ENCODE data around the gene RTN4. TPM values are rescaled to one million over a fixed set of nuclear protein-coding genes. Genes with fewer than 3 reads are reported as not detected.
A peak's percentile ranks its signal among the peaks of the same experiment; 100 is the strongest.

Gene RTN4
- total and polyA plus RNA-seq, 4 donors, result 168 to 311 (median 230) TPM

DNA sequence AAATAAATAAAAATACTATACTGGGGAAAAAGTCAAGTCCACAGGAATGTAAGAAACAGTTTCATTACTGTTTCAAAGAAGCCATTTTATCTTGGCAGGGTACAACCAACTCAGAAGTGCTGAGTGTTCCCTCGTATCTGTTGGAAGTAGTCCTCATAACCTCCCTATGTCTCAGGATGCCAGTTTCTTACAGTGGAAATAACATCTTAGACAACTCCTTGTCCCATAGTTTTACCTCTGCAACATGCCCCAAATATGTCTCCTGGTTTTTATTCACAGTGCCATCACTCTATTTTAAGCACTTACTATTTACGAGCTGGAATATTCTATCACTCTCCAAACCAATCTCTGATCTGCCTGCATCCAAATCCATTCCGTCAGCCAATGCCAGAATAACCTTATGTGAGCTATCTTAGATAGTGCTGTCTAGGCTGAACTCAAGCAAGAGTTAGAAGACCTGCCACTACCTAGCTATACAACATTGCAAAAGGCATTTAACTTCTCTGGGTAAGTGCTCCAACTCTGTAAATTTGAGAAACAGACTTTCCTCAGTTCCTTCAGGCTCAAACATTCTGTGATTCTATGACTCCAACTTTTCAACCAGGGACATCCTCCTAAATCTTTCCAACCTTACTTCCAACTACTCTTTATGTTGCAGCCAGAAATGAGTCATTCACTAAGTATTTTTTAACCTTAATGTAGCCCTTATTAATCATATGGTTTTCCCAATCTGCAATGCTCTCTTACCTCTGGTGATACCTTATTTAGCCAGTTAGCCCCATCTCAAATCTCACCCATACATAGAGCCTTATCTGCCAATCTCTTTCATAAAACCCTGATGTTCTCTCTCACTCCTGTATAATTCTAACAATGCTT, 66.7 kb downstream of the RTN4 start:
- peaks cover 0 to 11% (median 5%) of the 10 kb centered on the region in 5 donors for H3K4me1 ChIP-seq (ENCODE audit: control insufficient read depth in 5 of 5, insufficient read depth in 5 of 5, low read length in 5 of 5)

DNA sequence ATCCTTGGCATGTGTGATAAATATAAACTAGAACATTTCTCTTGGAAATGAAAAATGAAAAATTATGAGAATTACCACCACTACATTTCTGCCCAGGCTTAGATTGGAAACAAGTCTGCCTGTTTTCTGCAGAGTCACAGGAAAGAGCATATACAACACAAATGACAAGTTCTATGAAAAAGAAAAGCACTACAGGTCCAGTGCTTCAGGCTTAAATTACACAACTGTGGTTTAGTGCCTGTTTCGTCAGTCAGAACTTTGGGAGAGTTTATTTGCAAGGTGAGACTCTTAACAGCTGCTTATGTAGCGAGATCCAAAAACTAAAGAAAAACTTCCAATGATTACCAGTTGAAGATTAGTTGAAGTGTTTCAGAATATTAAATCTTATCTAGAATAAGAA, 68.9 kb downstream of the RTN4 start:
- 51 to 66% methylated on average over 2 of the region's 2 CpGs for WGBS, 2 donors
- Histone ChIP-seq H3K4me1 (ENCODE audit: control insufficient read depth in 5 of 5, insufficient read depth in 5 of 5, low read length in 5 of 5) (peaks cover 0 to 23% (median 8%) of the 10 kb centered on the region in 5 donors), H3K27ac (ENCODE audit: low read depth in 1 of 2, low read length in 1 of 2) (no peak overlapping the region), H3K9ac (ENCODE audit: insufficient read depth in 1 of 2, low read length in 2 of 2) (no peak overlapping the region), H3K4me3 (no peak overlapping the region), H3K27me3 (ENCODE audit: control insufficient read depth in 3 of 3, insufficient read depth in 3 of 3, low read length in 2 of 3) (no peaks in the 10 kb centered on the region), H3K36me3 (ENCODE audit: control insufficient read depth in 4 of 4, insufficient read depth in 4 of 4, low read length in 4 of 4) (peaks cover 4 to 11% (median 9%) of the 10 kb centered on the region in 4 donors), H3K9me3 (ENCODE audit: control insufficient read depth in 4 of 4, insufficient read depth in 3 of 4, low read length in 3 of 4) (no peaks in the 10 kb centered on the region)
- TF ChIP-seq, protein P1, sequence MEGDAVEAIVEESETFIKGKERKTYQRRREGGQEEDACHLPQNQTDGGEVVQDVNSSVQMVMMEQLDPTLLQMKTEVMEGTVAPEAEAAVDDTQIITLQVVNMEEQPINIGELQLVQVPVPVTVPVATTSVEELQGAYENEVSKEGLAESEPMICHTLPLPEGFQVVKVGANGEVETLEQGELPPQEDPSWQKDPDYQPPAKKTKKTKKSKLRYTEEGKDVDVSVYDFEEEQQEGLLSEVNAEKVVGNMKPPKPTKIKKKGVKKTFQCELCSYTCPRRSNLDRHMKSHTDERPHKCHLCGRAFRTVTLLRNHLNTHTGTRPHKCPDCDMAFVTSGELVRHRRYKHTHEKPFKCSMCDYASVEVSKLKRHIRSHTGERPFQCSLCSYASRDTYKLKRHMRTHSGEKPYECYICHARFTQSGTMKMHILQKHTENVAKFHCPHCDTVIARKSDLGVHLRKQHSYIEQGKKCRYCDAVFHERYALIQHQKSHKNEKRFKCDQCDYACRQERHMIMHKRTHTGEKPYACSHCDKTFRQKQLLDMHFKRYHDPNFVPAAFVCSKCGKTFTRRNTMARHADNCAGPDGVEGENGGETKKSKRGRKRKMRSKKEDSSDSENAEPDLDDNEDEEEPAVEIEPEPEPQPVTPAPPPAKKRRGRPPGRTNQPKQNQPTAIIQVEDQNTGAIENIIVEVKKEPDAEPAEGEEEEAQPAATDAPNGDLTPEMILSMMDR (IDR thresholded peaks at IDR 0.05; ENCODE audit: control extremely low read depth, extremely low read depth), result no peak
- no peak for ATAC-seq (ENCODE audit: insufficient read depth, low FRiP score)
- peak in 1 of 3 donors; percentile 37 for DNase-seq

More for the DNA sequence above, 66.7 kb downstream of the RTN4 start:
- TF ChIP-seq, protein P1 (IDR thresholded peaks at IDR 0.05; ENCODE audit: control extremely low read depth, extremely low read depth), result no peak
- H3K9ac ChIP-seq (ENCODE audit: insufficient read depth in 1 of 2, low read length in 2 of 2), result no peak overlapping the region
- WGBS, 2 donors, result 51 to 55% methylated on average over 3 of the region's 3 CpGs
- no peak for ATAC-seq (ENCODE audit: insufficient read depth, low FRiP score)
- H3K27me3 ChIP-seq (ENCODE audit: control insufficient read depth in 3 of 3, insufficient read depth in 3 of 3, low read length in 2 of 3), result no peaks in the 10 kb centered on the region
- H3K27ac ChIP-seq (ENCODE audit: low read depth in 1 of 2, low read length in 1 of 2), result no peak overlapping the region
- H3K36me3 ChIP-seq (ENCODE audit: control insufficient read depth in 4 of 4, insufficient read depth in 4 of 4, low read length in 4 of 4), result peaks cover 3 to 18% (median 9%) of the 10 kb centered on the region in 4 donors
- no peak overlapping the region for H3K4me3 ChIP-seq
- DNase-seq, result no peak
- no peaks in the 10 kb centered on the region for H3K9me3 ChIP-seq (ENCODE audit: control insufficient read depth in 4 of 4, insufficient read depth in 3 of 4, low read length in 3 of 4)

DNA sequence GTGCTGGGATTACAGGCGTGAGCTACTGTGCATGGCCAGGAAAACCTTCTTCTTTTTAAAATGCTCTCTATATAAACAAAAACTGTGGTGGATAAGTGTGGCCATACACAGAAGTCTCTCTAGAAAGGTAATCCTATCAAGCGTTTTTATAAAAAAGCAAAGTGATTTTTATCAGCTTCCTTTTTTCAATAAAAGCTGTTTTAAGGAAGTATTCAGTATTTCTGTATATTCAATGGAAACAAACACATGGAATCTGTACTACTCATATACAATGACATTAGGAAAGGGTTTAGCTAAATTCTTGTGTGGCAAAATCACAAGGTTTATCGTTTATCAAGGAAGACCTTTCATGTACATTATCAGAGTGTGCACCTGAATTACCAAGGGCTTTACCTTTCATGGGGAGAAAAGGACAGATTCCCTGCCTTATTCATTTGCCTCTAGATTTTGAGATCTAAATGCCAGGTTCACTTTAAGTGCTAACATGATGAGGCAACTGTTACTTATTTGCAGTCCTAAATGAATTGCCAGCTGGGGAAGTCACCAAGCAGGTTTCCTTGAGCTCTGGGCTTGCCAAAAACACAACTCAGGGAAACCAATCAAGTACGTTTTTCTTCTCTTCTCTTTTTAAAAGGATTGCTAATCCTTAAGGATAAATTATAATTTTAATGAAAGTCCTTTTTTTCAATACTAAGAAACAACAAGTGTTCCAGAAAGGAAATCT, 70.8 kb downstream of the RTN4 start:
- Histone ChIP-seq H3K4me1 (ENCODE audit: control insufficient read depth in 5 of 5, insufficient read depth in 5 of 5, low read length in 5 of 5) (peaks cover 0 to 31% (median 9%) of the 10 kb centered on the region in 5 donors), H3K9me3 (ENCODE audit: control insufficient read depth in 4 of 4, insufficient read depth in 3 of 4, low read length in 3 of 4) (no peaks in the 10 kb centered on the region), H3K9ac (ENCODE audit: insufficient read depth in 1 of 2, low read length in 2 of 2) (no peak overlapping the region), H3K4me3 (no peak overlapping the region), H3K36me3 (ENCODE audit: control insufficient read depth in 4 of 4, insufficient read depth in 4 of 4, low read length in 4 of 4) (peaks cover 4 to 12% (median 8%) of the 10 kb centered on the region in 4 donors), H3K27ac (ENCODE audit: low read depth in 1 of 2, low read length in 1 of 2) (no peak overlapping the region), H3K27me3 (ENCODE audit: control insufficient read depth in 3 of 3, insufficient read depth in 3 of 3, low read length in 2 of 3) (no peaks in the 10 kb centered on the region)
- 41 to 43% methylated on average over 4 of the region's 4 CpGs for WGBS, 2 donors
- no peak for ATAC-seq (ENCODE audit: insufficient read depth, low FRiP score)
- TF ChIP-seq, protein P1 (IDR thresholded peaks at IDR 0.05; ENCODE audit: control extremely low read depth, extremely low read depth), result no peak
- DNase-seq, result peak; percentile 64 to 81 (median 64)

Data from lung (tissue), 12 donors.